ENCODE data around the gene SLC1A2.

GRCh38 chr11:35363246-35363801 lies 56.0 kb downstream of the SLC1A2 start:
- TF ChIP-seq CTCF (IDR thresholded peaks at IDR 0.05) (no peak), POLR2A (IDR thresholded peaks at IDR 0.05) (no peak), POLR2AphosphoS5 (IDR thresholded peaks at IDR 0.05) (no peak)
